Testis (tissue), 3 donors: ENCODE data around the gene SLC28A1. TPM values are rescaled to one million over a fixed set of nuclear protein-coding genes. Genes with fewer than 3 reads are reported as not detected.

Source experiments
- DNase-seq: peaks from one replicate; pipeline ENCODE4 v3.0.0-alpha.2; 2019
- H3K27ac ChIP-seq, 2 donors: fragments of 200-600 bp; sonication (generic); one replicate each; pipeline ENCODE4 v1.5.1; 2019
- H3K27me3 ChIP-seq: fragments of 200-600 bp; sonication (generic); one replicate; pipeline ENCODE4 v1.5.1; 2019
- H3K36me3 ChIP-seq: fragments of 200-600 bp; sonication (generic); one replicate; pipeline ENCODE4 v1.5.1; 2017; ENCODE audit warnings: low read depth; ENCODE audit errors: missing control alignments
- H3K4me1 ChIP-seq: fragments of 200-600 bp; sonication (generic); one replicate; pipeline ENCODE4 v1.5.1; 2019
- H3K4me3 ChIP-seq, 2 donors: fragments of 200-600 bp; sonication (generic); one replicate each; pipeline ENCODE4 v1.5.1; 2017 to 2019
- H3K9me3 ChIP-seq: fragments of 200-600 bp; sonication (generic); one replicate; pipeline ENCODE4 v1.5.1; 2017
- POLR2A ChIP-seq: fragments of 450-650 bp; IDR thresholded peaks from one replicate; pipeline ENCODE4 v1.6.1; 2017; ENCODE audit warnings: antibody characterized with exemption, mild to moderate bottlenecking, moderate library complexity
- WGBS, 2 donors: methylation state at CpG; one replicate each; pipeline ENCODE4 v1.1.5; 2018; 5-methylcytosine and 5-hydroxymethylcytosine counted together
- intact Hi-C: fragments of 100-400 bp; cut with DNase I; formaldehyde crosslinking; loops from one replicate; pipeline ENCODE4 v1.15.1; 2023; ENCODE audit warnings: low total_unique reads
- polyA plus RNA-seq: library from polyadenylated mRNA; stranded (reverse); fragments of 350-450 nt; fragmentation: Illumina TruSeq; extraction: RNeasy Lipid Tissue Mini Kit (QIAGEN cat#74804); gene quantifications from one replicate; pipeline ENCODE4 v1.2.3, GENCODE V29; 2014; ENCODE audit warnings: low read depth, low replicate concordance; ENCODE audit not compliant: insufficient read depth
- small RNA-seq, 2 donors: library from RNA; depleted of rRNA; stranded (forward); fragments of <200 nt; gene quantifications; one replicate each; pipeline ENCODE3, GENCODE V24; 2016
- total RNA-seq, 2 donors: library from RNA; depleted of rRNA; stranded (reverse); fragments of >200 nt; gene quantifications; one replicate each; pipeline ENCODE4 v1.2.3, GENCODE V29; 2016
- TF ChIP-seq, protein P1 (sequence below), 3 experiments: fragments of 450-650 bp in 2 of 3; fragments of 200-600 bp in 1 of 3; sonication (generic) in 1 of 3; IDR thresholded peaks; one replicate each; pipeline ENCODE4 v1.5.1; 2016 to 2019; ENCODE audit warnings: antibody characterized with exemption in 3 of 3, mild to moderate bottlenecking in 2 of 3, moderate library complexity in 1 of 3

Gene SLC28A1
- total and polyA plus RNA-seq, 3 donors from 2014 or later = 0.26 to 0.31 (median 0.31) TPM

DNA sequence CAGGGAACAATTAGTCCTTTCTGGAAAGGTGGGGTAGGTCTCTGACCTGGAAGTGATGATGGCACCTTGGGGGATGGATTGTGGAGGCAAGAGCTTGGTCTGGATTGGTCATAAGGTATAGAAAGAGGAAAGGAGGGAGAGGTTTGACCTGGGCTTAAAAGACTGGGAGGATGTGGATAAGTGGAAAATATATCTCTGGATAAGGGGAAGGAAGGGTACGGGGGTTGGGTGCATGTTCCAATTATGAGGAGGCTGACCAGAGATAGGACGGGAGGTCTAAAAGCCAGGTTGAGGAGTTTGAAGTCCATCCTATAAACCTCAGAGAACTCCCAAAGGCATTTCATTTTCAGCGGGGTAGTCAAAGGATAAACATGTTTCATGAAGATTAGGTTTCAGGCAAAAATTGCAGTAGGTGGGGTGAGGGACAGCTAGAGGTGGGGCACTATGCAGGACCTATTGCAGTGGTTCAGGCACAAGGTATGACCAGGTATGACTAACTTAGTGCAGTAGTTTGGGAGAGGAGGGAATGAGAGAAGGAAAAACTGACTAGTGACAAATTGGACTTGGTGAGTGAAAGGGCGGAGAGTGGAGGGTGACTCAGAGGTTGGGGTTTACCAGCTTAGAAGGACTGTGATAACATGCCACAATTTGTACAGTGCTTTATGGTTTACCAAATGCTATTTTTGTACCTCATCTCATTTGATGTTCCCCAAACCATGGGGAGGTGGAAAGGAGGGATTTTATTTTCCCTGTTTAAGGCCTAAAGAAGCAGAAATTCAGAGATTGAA lies 107.9 kb downstream of the SLC28A1 start:
- peaks cover 3% of the 10 kb centered on the region for H3K4me1 ChIP-seq
- intact Hi-C loops = no loop called here

More for the DNA sequence above, 107.9 kb downstream of the SLC28A1 start:
- Histone ChIP-seq H3K9me3 (no peaks in the 10 kb centered on the region), H3K27me3 (no peaks in the 10 kb centered on the region), H3K4me3 (no peak overlapping the region), H3K36me3 (no peaks in the 10 kb centered on the region), H3K27ac (no peak overlapping the region)
- TF ChIP-seq POLR2A = no peak
- TF ChIP-seq, protein P1, sequence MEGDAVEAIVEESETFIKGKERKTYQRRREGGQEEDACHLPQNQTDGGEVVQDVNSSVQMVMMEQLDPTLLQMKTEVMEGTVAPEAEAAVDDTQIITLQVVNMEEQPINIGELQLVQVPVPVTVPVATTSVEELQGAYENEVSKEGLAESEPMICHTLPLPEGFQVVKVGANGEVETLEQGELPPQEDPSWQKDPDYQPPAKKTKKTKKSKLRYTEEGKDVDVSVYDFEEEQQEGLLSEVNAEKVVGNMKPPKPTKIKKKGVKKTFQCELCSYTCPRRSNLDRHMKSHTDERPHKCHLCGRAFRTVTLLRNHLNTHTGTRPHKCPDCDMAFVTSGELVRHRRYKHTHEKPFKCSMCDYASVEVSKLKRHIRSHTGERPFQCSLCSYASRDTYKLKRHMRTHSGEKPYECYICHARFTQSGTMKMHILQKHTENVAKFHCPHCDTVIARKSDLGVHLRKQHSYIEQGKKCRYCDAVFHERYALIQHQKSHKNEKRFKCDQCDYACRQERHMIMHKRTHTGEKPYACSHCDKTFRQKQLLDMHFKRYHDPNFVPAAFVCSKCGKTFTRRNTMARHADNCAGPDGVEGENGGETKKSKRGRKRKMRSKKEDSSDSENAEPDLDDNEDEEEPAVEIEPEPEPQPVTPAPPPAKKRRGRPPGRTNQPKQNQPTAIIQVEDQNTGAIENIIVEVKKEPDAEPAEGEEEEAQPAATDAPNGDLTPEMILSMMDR (IDR thresholded peaks at IDR 0.05) = no peak
- 85 to 90% methylated on average over 4 of the region's 4 CpGs for WGBS, 2 donors
- DNase-seq = no peak

Small RNA genes within 50 kb of the gene (small RNA-seq; reads per million reads assigned to genes)
- 0 reads per million in 2 donors for gene RF00402
- 0 reads per million in 2 donors for gene RNU6-339P
- 0 reads per million in 2 donors for gene RNU6-796P

Other genes with a start within 250 kb of the SLC28A1 start
- 10 to 100 TPM; 40.4 to 49.1 TPM for gene WDR73, start 230.4 kb upstream of the SLC28A1 start, total RNA-seq
- gene WDR73, start 230.4 kb upstream of the SLC28A1 start, polyA plus RNA-seq = 38.4 TPM
- 10 to 100 TPM; 11.0 to 17.5 TPM for gene NMB, start 226.5 kb upstream of the SLC28A1 start, total RNA-seq
- gene NMB, start 226.5 kb upstream of the SLC28A1 start, polyA plus RNA-seq = 7.5 TPM
- gene SEC11A, start 168.5 kb upstream of the SLC28A1 start, total RNA-seq = 10 to 100 TPM; 67.7 to 88.9 TPM
- gene SEC11A, start 168.5 kb upstream of the SLC28A1 start, polyA plus RNA-seq = 121 TPM
- 10 to 100 TPM; 36.7 to 40.8 TPM for gene ZNF592, start 136.1 kb upstream of the SLC28A1 start, total RNA-seq
- gene ZNF592, start 136.1 kb upstream of the SLC28A1 start, polyA plus RNA-seq = 39.6 TPM
- gene ALPK3, start 67.3 kb upstream of the SLC28A1 start, total RNA-seq = 1 to 10 TPM; 4.1 to 5.0 TPM
- gene ALPK3, start 67.3 kb upstream of the SLC28A1 start, polyA plus RNA-seq = 3.0 TPM
- gene PDE8A, start 97.2 kb downstream of the SLC28A1 start, total RNA-seq = 10 to 100 TPM; 67.3 to 67.8 TPM
- 27.8 TPM for gene PDE8A, start 97.2 kb downstream of the SLC28A1 start, polyA plus RNA-seq